SK-N-SH (cell line): ENCODE results near the gene REXO1. TPM values are rescaled to one million over a fixed set of nuclear protein-coding genes. Genes with fewer than 3 reads are reported as not detected.

Experiments
- CTCF ChIA-PET: fragments of 300-600, 350-600 bp; formaldehyde crosslinking; extraction: SDS; loops from one replicate; lab custom pipeline; 2021; lab: Yijun Ruan, JAX
- POLR2A ChIA-PET: fragments of 350-600 bp; sonication (Branson Sonifier 250); formaldehyde crosslinking; extraction: SDS; loops from one replicate; lab custom pipeline; 2020; ENCODE audit warnings: antibody characterized with exemption, inconsistent platforms; lab: Yijun Ruan, JAX
- DNase-seq: peaks from one replicate; pipeline ENCODE4 v3.0.0; 2012
- H2AFZ ChIP-seq: fragments of 200-600 bp; sonication (generic); 2 replicates; pipeline ENCODE4 v1.8.1; 2016; ENCODE audit warnings: antibody characterized with exemption, mild to moderate bottlenecking, low read depth
- H3F3A ChIP-seq: fragments of 200-600 bp; sonication (generic); replicated peaks from 2 replicates; pipeline ENCODE3; 2016; ENCODE audit warnings: antibody characterized with exemption, mild to moderate bottlenecking; ENCODE audit not compliant: insufficient read depth
- H3K27ac ChIP-seq, 2 experiments: fragments of 200-500 bp in 1 of 2; fragments of 200-600 bp in 1 of 2; sonication (Bioruptor generic) in 1 of 2; sonication (generic), shearing (Covaris generic) in 1 of 2; 2 replicates each; pipeline versions ENCODE4 v1.5.1 to v1.6.1; 2014 to 2016; ENCODE audit warnings: low read depth in 2 of 2, inconsistent platforms in 1 of 2, low read length in 1 of 2, mild to moderate bottlenecking in 1 of 2, mixed read lengths in 1 of 2
- H3K27me3 ChIP-seq: fragments of 200-600 bp; sonication (generic), shearing (Covaris generic); 2 replicates; pipeline ENCODE4 v1.6.1; 2016; ENCODE audit warnings: mixed run types; ENCODE audit not compliant: insufficient read depth
- H3K36me3 ChIP-seq, 2 experiments: fragments of 200-500 bp in 1 of 2; fragments of 200-600 bp in 1 of 2; sonication (Bioruptor generic) in 1 of 2; sonication (generic) in 1 of 2; replicated peaks in 1 of 2; 2 replicates each; pipeline versions ENCODE3 to v1.5.1; 2014 to 2016; ENCODE audit warnings: low read length in 1 of 2, mild to moderate bottlenecking in 1 of 2; ENCODE audit not compliant: insufficient read depth in 2 of 2, control insufficient read depth in 1 of 2
- H3K4me1 ChIP-seq, 2 experiments: fragments of 200-500 bp in 1 of 2; fragments of 200-600 bp in 1 of 2; sonication (Bioruptor generic) in 1 of 2; sonication (generic), shearing (Covaris generic) in 1 of 2; 2 replicates each; pipeline versions ENCODE4 v1.5.1 to v1.6.1; 2014 to 2016; ENCODE audit warnings: low read depth in 1 of 2, low read length in 1 of 2, mixed run types in 1 of 2; ENCODE audit not compliant: insufficient read depth in 2 of 2, control insufficient read depth in 1 of 2
- H3K4me2 ChIP-seq: fragments of 200-600 bp; sonication (generic), shearing (Covaris generic); 2 replicates; pipeline ENCODE4 v1.6.1; 2017; ENCODE audit warnings: mixed run types
- H3K4me3 ChIP-seq, 2 experiments: fragments of 200-500 bp in 1 of 2; fragments of 200-600 bp in 1 of 2; sonication (Bioruptor generic) in 1 of 2; sonication (generic), shearing (Covaris generic) in 1 of 2; 2 replicates each; pipeline versions ENCODE4 v1.5.1 to v1.8.1; 2014 to 2016; ENCODE audit warnings: low read depth in 2 of 2, inconsistent platforms in 1 of 2, low read length in 1 of 2, mild to moderate bottlenecking in 1 of 2, mixed read lengths in 1 of 2, moderate library complexity in 1 of 2
- H3K79me2 ChIP-seq: fragments of 200-600 bp; sonication (generic); 2 replicates; pipeline ENCODE4 v1.8.1; 2017; ENCODE audit warnings: mild to moderate bottlenecking; ENCODE audit not compliant: insufficient read depth
- H3K9ac ChIP-seq: fragments of 200-600 bp; sonication (generic); 2 replicates; pipeline ENCODE4 v1.6.1; 2017; ENCODE audit warnings: mixed run types
- H3K9me2 ChIP-seq: fragments of 200-600 bp; sonication (generic); 2 replicates; pipeline ENCODE4 v1.6.1; 2017; ENCODE audit warnings: mixed run types
- H3K9me3 ChIP-seq: fragments of 200-600 bp; sonication (generic); 2 replicates; pipeline ENCODE4 v1.6.1; 2017; ENCODE audit warnings: mixed run types, mild to moderate bottlenecking, moderate library complexity
- H4K20me1 ChIP-seq: fragments of 200-600 bp; sonication (generic); 2 replicates; pipeline ENCODE4 v1.6.1; 2017; ENCODE audit warnings: mild to moderate bottlenecking, mixed run types; ENCODE audit not compliant: insufficient read depth
- ELF1 ChIP-seq: IDR thresholded peaks from 2 replicates; pipeline ENCODE4 v1.4.0; 2012
- EP300 ChIP-seq, 2 experiments: IDR thresholded peaks; 2 replicates each; pipeline versions ENCODE4 v1.4.0 to v1.6.1; 2012; ENCODE audit warnings: borderline replicate concordance in 1 of 2, low read depth in 1 of 2, low read length in 1 of 2
- EZH2phosphoT487 ChIP-seq: fragments of 200-600 bp; sonication (generic); IDR thresholded peaks from 2 replicates; pipeline ENCODE4 v1.6.1; 2017; ENCODE audit warnings: low read depth, mixed run types, mild to moderate bottlenecking, antibody characterized with exemption, moderate library complexity, borderline replicate concordance
- IRF3 ChIP-seq: fragments of 150-350 bp; IDR thresholded peaks from 2 replicates; pipeline ENCODE4 v1.6.1; 2016; ENCODE audit warnings: mild to moderate bottlenecking, low read depth, low read length
- MEF2A ChIP-seq: IDR thresholded peaks from 2 replicates; pipeline ENCODE4 v1.4.0; 2012; ENCODE audit warnings: low read depth, borderline replicate concordance
- NFIC ChIP-seq: IDR thresholded peaks from 2 replicates; pipeline ENCODE4 v1.4.0; 2012; ENCODE audit warnings: borderline replicate concordance
- RAD21 ChIP-seq: IDR thresholded peaks from 2 replicates; pipeline ENCODE4 v1.6.1; 2012; ENCODE audit warnings: mild to moderate bottlenecking, low read length
- RCOR1 ChIP-seq: fragments of 150-350 bp; IDR thresholded peaks from 2 replicates; pipeline ENCODE4 v1.6.1; 2017; ENCODE audit warnings: antibody characterized with exemption, low read length
- SIN3A ChIP-seq: IDR thresholded peaks from 2 replicates; pipeline ENCODE4 v1.6.1; 2012; ENCODE audit warnings: low read depth, mild to moderate bottlenecking, low read length, moderate library complexity, borderline replicate concordance
- TCF12 ChIP-seq: IDR thresholded peaks from 2 replicates; pipeline ENCODE4 v1.4.0; 2012
- TEAD4 ChIP-seq: IDR thresholded peaks from 2 replicates; pipeline ENCODE4 v1.4.0; 2012; ENCODE audit warnings: mild to moderate bottlenecking, borderline replicate concordance; ENCODE audit not compliant: insufficient read depth
- USF1 ChIP-seq: IDR thresholded peaks from 2 replicates; pipeline ENCODE4 v1.4.0; 2012; ENCODE audit warnings: low read depth, borderline replicate concordance
- YY1 ChIP-seq: IDR thresholded peaks from 2 replicates; pipeline ENCODE4 v1.4.0; 2012; ENCODE audit warnings: low read depth, mild to moderate bottlenecking
- WGBS: methylation state at CpG from one replicate; pipeline ENCODE4 v1.1.6; 2017; ENCODE audit warnings: low lambda C conversion rate; 5-methylcytosine and 5-hydroxymethylcytosine counted together
- polyA plus RNA-seq, 3 experiments: library from polyadenylated mRNA; depleted of rRNA; stranded (reverse); fragments of >200 nt; gene quantifications; 2 replicates each; pipeline ENCODE4 v1.2.3, GENCODE V29; 2012
- TF ChIP-seq, protein P1 (sequence below): IDR thresholded peaks from 2 replicates; pipeline ENCODE4 v1.4.0; 2012; ENCODE audit warnings: low read depth, borderline replicate concordance

REXO1 gene
- polyA plus RNA-seq, 1 of the 3 experiments (the other 2 are of a cell fraction) = 18.8 TPM

DNA sequence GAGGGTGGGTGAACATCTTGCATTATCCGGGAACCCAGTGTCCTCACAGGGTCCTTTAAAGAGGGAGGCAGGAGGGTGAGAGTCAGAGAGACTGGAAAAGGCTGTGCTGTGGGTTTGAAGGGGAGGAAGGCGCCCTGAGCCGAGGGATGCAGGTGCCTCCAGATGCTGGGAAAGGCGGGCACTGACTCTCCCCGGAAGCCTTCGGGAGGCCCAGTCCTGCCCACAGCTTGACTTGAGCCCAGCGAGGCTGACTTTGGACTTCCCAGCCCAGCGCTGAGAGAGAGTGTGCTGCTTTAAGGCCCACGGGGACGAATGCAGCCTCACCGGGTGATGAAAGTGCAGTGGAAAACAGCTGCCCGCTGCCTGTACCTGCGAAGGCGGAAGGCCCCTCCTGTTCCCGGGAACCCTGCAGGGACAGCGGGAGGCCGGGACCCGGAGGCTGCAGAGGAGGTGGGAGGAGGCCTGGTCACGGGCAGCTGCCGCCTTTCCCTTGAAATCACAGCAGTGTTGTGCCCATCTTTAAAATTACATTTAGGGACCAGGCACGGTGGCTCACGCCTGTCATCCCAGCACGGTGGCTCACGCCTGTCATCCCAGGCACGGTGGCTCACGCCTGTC is 16.1 kb downstream of the REXO1 start (continued):
- no peak for TF ChIP-seq TEAD4
- no peak for TF ChIP-seq SIN3A
- no peak for TF ChIP-seq RAD21
- no peak for TF ChIP-seq ELF1
- TF ChIP-seq EP300 (IDR thresholded peaks at IDR 0.05; ENCODE audit: borderline replicate concordance in 1 of 2, low read depth in 1 of 2, low read length in 1 of 2) = no peak
- no peak for TF ChIP-seq EZH2phosphoT487

GRCh38 chr19:1830978-1831377 is 17.3 kb downstream of the REXO1 start:
- Histone ChIP-seq H3K4me3 (no peak overlapping the region), H3K9ac (no peak overlapping the region), H2AFZ (no peak overlapping the region), H4K20me1 (peaks cover 61% of the 10 kb centered on the region), H3K4me1 (peaks cover 0 to 4% of the 10 kb centered on the region in 2 experiments; a peak in 1 of 4 replicates), H3K27ac (no peak overlapping the region), H3K9me2 (no peaks in the 10 kb centered on the region), H3K79me2 (peaks cover 63% of the 10 kb centered on the region), H3K36me3 (peaks cover 0 to 5% of the 10 kb centered on the region in 2 experiments), H3K9me3 (no peaks in the 10 kb centered on the region), H3K4me2 (no peak overlapping the region), H3F3A (peaks cover 3% of the 10 kb centered on the region), H3K27me3 (no peaks in the 10 kb centered on the region)
- no peak for DNase-seq
- no peak for TF ChIP-seq IRF3
- no peak for TF ChIP-seq NFIC
- no peak for TF ChIP-seq MEF2A
- TF ChIP-seq USF1 = no peak
- TF ChIP-seq, protein P1, sequence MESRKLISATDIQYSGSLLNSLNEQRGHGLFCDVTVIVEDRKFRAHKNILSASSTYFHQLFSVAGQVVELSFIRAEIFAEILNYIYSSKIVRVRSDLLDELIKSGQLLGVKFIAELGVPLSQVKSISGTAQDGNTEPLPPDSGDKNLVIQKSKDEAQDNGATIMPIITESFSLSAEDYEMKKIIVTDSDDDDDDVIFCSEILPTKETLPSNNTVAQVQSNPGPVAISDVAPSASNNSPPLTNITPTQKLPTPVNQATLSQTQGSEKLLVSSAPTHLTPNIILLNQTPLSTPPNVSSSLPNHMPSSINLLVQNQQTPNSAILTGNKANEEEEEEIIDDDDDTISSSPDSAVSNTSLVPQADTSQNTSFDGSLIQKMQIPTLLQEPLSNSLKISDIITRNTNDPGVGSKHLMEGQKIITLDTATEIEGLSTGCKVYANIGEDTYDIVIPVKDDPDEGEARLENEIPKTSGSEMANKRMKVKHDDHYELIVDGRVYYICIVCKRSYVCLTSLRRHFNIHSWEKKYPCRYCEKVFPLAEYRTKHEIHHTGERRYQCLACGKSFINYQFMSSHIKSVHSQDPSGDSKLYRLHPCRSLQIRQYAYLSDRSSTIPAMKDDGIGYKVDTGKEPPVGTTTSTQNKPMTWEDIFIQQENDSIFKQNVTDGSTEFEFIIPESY = no peak
- TF ChIP-seq RAD21 = no peak
- no peak for TF ChIP-seq YY1
- TF ChIP-seq EP300 (IDR thresholded peaks at IDR 0.05; ENCODE audit: borderline replicate concordance in 1 of 2, low read depth in 1 of 2, low read length in 1 of 2) = no peak
- no peak for TF ChIP-seq RCOR1
- no peak for TF ChIP-seq TCF12
- ChIA-PET POLR2A (no interaction called here), CTCF (interaction anchor here (1.2 to 8.1 kb wide), 4 partner anchors 9 to 42 kb away, joined by 3 to 188 read pairs (median 7); no protein-coding TSS in a partner anchor)
- WGBS = 100% methylated on average over 6 of the region's 11 CpGs
